RWPE2 (cell line): ENCODE measurements around the gene LTBR.
"Not testable (repeated sequence)": the region's sequence is repeated elsewhere in the genome, so short reads cannot be mapped to it uniquely, and the experiment has no call there.

Experiments
- ATAC-seq: fragments of 200-7000 bp; cut with Tn5 transposase; 3 replicates; pipeline ENCODE4 v1.9.1; 2021; ENCODE audit warnings: low read depth
- DNase-seq: peaks from one replicate; pipeline ENCODE4 v3.0.0-alpha.2; 2020; ENCODE audit warnings: low spot score
- H3K27ac ChIP-seq: fragments of 450-650 bp; 2 replicates; pipeline ENCODE4 v1.5.1; 2017; ENCODE audit warnings: mild to moderate bottlenecking; ENCODE audit not compliant: poor library complexity, severe bottlenecking
- H3K27me3 ChIP-seq: fragments of 250-450 bp; sonication (Bioruptor Pico); 2 replicates; pipeline ENCODE4 v1.5.1; 2021; ENCODE audit warnings: mild to moderate bottlenecking, moderate library complexity; ENCODE audit not compliant: insufficient read depth, poor library complexity, severe bottlenecking
- H3K36me3 ChIP-seq: fragments of 250-450 bp; sonication (Bioruptor Pico); 2 replicates; pipeline ENCODE4 v1.5.1; 2020; ENCODE audit warnings: low read depth, mild to moderate bottlenecking, moderate library complexity
- H3K4me1 ChIP-seq: fragments of 250-450 bp; sonication (Bioruptor Pico); 2 replicates; pipeline ENCODE4 v1.5.1; 2021; ENCODE audit warnings: mild to moderate bottlenecking, moderate library complexity; ENCODE audit not compliant: insufficient read depth, poor library complexity, severe bottlenecking
- H3K4me3 ChIP-seq: fragments of 250-450 bp; sonication (Bioruptor Pico); 2 replicates; pipeline ENCODE4 v1.5.1; 2021; ENCODE audit warnings: mild to moderate bottlenecking, moderate library complexity; ENCODE audit not compliant: severe bottlenecking
- H3K9me3 ChIP-seq: fragments of 250-450 bp; sonication (Bioruptor Pico); 2 replicates; pipeline ENCODE4 v1.5.1; 2021; ENCODE audit warnings: mild to moderate bottlenecking, moderate library complexity; ENCODE audit not compliant: severe bottlenecking
- CTCF ChIP-seq: fragments of 450-650 bp; IDR thresholded peaks from one replicate; pipeline ENCODE4 v1.5.1; 2017; ENCODE audit warnings: mild to moderate bottlenecking, moderate library complexity; ENCODE audit not compliant: poor library complexity, severe bottlenecking

The LTBR gene

GRCh38 chr12:6336079-6336888, 47.7 kb upstream of the LTBR start:
- TF ChIP-seq CTCF: no peak
- H3K4me3 ChIP-seq: peak overlapping the region; percentile 6

GRCh38 chr12:6336889-6337853, 46.8 kb upstream of the LTBR start:
- H3K4me3 ChIP-seq: peak overlapping the region; percentile 6
- peaks cover 71% of the 10 kb centered on the region for H3K4me1 ChIP-seq
- no peaks in the 10 kb centered on the region for H3K27me3 ChIP-seq
- H3K9me3 ChIP-seq: no peaks in the 10 kb centered on the region
- H3K36me3 ChIP-seq: peaks cover 53% of the 10 kb centered on the region
- no peak for TF ChIP-seq CTCF
- ATAC-seq (no peak; the same call in 2 of the 3 replicates), DNase-seq (no peak)
- peak overlapping the region; percentile 97 for H3K27ac ChIP-seq

More at GRCh38 chr12:6336079-6336888, 47.7 kb upstream of the LTBR start:
- DNase-seq: peak; percentile 98
- Histone ChIP-seq H3K27ac (peak overlapping the region; percentile 97), H3K4me1 (peaks cover 71% of the 10 kb centered on the region), H3K27me3 (no peaks in the 10 kb centered on the region), H3K9me3 (no peaks in the 10 kb centered on the region), H3K36me3 (peaks cover 62% of the 10 kb centered on the region)
- ATAC-seq: peak; percentile 66

- no peak for ATAC-seq
- Histone ChIP-seq H3K36me3 (peaks cover 48% of the 10 kb centered on the region), H3K4me1 (peaks cover 71% of the 10 kb centered on the region), H3K9me3 (no peaks in the 10 kb centered on the region), H3K4me3 (no peak overlapping the region), H3K27ac (peak overlapping the region; percentile 97), H3K27me3 (no peaks in the 10 kb centered on the region)
- DNase-seq: no peak
- TF ChIP-seq CTCF: no peak
Measured at GRCh38 chr12:6337958-6338433, 46.0 kb upstream of the LTBR start.

GRCh38 chr12:6338536-6338935, 45.4 kb upstream of the LTBR start:
- not testable (repeated sequence) for DNase-seq, H3K4me3 ChIP-seq, H3K9me3 ChIP-seq, ATAC-seq, H3K27me3 ChIP-seq
- Histone ChIP-seq H3K4me1 (peaks cover 67% of the 10 kb centered on the region), H3K27ac (peak overlapping the region; percentile 97), H3K36me3 (peaks cover 42% of the 10 kb centered on the region)

- no peak overlapping the region for H3K4me3 ChIP-seq
Measured at GRCh38 chr12:6338955-6339354, 45.0 kb upstream of the LTBR start.

More at GRCh38 chr12:6338955-6339354, 45.0 kb upstream of the LTBR start:
- DNase-seq: no peak
- Histone ChIP-seq H3K9me3 (no peaks in the 10 kb centered on the region), H3K4me1 (peaks cover 65% of the 10 kb centered on the region), H3K27ac (peak overlapping the region; percentile 97), H3K36me3 (peaks cover 38% of the 10 kb centered on the region), H3K27me3 (no peaks in the 10 kb centered on the region)
- ATAC-seq: no peak
- TF ChIP-seq CTCF: no peak
